ENCODE measurements around the gene SLC6A13. TPM values are rescaled to one million over a fixed set of nuclear protein-coding genes. Genes with fewer than 3 reads are reported as not detected.

SLC6A13 gene
- total RNA-seq, 1 donor: not detected

DNA sequence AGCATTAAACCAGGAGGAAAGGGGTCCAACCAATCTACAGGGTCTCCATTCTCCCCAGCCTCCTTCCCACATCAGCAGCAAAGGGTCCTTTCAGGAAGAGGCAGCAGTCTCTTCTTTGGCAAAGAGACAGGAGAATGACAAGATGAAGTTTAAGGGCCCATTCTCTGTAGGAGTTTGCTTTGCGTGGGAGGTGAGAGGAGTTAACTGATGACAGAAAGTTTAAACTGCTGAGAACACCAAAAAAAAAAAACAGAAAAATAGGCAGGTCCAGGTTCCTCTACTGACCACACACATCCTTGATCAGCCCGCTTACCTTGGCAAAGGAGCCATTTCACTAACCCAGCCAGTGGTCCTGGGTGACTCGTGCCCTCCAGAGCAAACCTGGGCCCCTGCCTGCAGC is 5.7 kb downstream of the SLC6A13 start:
- TF ChIP-seq, protein P1, sequence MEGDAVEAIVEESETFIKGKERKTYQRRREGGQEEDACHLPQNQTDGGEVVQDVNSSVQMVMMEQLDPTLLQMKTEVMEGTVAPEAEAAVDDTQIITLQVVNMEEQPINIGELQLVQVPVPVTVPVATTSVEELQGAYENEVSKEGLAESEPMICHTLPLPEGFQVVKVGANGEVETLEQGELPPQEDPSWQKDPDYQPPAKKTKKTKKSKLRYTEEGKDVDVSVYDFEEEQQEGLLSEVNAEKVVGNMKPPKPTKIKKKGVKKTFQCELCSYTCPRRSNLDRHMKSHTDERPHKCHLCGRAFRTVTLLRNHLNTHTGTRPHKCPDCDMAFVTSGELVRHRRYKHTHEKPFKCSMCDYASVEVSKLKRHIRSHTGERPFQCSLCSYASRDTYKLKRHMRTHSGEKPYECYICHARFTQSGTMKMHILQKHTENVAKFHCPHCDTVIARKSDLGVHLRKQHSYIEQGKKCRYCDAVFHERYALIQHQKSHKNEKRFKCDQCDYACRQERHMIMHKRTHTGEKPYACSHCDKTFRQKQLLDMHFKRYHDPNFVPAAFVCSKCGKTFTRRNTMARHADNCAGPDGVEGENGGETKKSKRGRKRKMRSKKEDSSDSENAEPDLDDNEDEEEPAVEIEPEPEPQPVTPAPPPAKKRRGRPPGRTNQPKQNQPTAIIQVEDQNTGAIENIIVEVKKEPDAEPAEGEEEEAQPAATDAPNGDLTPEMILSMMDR (IDR thresholded peaks at IDR 0.05; ENCODE audit: insufficient read depth, low read length): no peak
- no peak for DNase-seq (ENCODE audit: low read depth)
- no peak overlapping the region for H3K4me3 ChIP-seq (ENCODE audit: low read depth, low read length)

DNA sequence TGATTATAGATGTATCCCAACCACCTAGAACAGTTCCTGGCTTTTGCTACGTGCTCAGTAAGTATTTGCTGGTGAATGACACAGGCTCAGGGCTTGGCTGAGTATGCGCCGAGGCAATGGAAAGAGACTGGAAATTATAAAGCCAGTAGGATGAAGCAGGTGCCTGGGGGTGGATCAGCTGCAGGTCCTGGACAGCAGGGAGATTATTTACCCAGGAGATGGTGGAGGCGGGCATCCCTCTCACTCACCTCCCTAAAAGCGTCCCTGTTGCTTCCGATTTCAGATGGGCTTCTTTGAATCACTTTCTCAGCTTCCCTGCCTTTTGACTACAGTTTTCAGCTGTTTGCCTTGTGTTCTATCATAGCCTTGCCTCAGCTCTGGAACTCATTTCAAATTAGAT is 6.4 kb downstream of the SLC6A13 start:
- no peak overlapping the region for H3K4me3 ChIP-seq (ENCODE audit: low read depth, low read length)
- TF ChIP-seq, protein P1 (IDR thresholded peaks at IDR 0.05; ENCODE audit: insufficient read depth, low read length): no peak
- no peak for DNase-seq (ENCODE audit: low read depth)

DNA sequence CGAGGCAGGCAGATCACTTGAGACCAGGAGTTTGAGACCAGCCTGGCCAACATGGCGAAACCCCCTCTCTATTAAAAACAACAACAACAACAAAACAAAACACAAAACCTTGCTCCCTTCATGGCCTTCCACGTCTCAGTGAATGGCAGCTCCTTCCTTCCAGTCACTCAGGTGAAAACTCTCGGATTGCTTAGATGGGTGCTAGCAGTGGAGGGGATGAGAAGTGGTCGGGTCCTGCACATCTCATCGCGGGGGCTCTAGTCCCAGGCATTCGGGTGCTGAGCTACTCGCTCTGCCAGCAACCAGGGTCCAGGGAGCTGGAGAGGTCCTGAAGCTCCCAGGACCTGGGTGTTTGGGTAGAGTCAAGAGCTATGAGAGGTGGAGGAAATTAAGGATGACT is 7.7 kb downstream of the SLC6A13 start:
- no peak overlapping the region for H3K4me3 ChIP-seq (ENCODE audit: low read depth, low read length)
- TF ChIP-seq, protein P1 (IDR thresholded peaks at IDR 0.05; ENCODE audit: insufficient read depth, low read length): no peak
- no peak for DNase-seq (ENCODE audit: low read depth)

DNA sequence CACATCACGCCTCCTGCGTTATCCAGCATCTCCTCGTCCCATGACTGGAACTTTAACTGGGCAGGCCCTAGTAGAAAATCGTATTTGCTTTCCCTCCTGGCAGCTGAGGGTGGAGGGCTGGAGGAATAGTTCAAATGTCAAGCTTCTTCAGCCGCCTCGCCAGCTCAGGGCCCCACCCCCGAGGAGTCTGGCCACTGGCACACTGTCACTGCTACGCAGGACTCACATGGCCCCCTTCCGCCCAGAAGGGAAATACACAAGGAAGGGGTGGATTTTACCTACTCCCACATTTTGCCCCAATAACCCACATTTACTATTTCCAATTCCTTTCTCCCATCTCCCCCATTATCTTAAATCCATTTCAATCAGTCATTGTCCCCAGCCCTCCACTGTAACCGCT is 8.6 kb downstream of the SLC6A13 start:
- TF ChIP-seq, protein P1 (IDR thresholded peaks at IDR 0.05; ENCODE audit: insufficient read depth, low read length): no peak
- DNase-seq (ENCODE audit: low read depth): no peak
- no peak overlapping the region for H3K4me3 ChIP-seq (ENCODE audit: low read depth, low read length)

DNA sequence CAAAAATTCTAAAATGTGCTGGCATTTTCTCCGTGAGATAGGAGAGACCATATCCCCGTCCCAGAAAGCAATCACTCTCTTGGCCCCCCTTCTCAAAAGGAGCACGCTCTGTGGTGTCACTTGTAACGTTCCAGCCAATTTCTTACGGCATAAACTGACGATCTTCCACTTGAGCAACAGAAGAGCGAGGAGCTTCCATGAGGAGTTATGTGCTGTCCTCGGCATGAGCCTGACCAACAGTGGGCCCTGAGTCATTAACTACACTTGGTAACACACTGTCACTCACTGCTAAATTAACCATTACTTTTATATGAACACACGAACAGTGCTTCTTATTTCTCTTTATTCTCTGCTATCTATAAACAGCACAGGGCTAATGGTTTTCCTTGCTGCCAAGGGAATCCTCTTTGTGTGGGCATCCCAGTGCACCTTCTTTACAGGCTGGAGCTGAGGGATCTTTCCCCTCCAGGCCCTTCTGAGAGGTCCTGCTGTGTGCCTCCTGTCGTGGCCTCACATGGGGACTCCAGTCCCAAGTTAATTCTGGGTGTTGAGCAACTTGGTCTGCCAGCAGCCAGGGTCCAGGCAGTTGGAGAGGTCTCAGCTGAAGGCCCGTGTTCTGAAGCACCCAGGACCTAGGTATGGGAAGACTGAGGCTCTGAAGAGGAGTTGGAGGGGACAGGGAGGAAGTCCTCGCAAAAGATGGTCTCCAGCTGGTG is 9.4 kb downstream of the SLC6A13 start:
- TF ChIP-seq, protein P1 (IDR thresholded peaks at IDR 0.05; ENCODE audit: insufficient read depth, low read length): no peak
- DNase-seq (ENCODE audit: low read depth): no peak
- no peak overlapping the region for H3K4me3 ChIP-seq (ENCODE audit: low read depth, low read length)

DNA sequence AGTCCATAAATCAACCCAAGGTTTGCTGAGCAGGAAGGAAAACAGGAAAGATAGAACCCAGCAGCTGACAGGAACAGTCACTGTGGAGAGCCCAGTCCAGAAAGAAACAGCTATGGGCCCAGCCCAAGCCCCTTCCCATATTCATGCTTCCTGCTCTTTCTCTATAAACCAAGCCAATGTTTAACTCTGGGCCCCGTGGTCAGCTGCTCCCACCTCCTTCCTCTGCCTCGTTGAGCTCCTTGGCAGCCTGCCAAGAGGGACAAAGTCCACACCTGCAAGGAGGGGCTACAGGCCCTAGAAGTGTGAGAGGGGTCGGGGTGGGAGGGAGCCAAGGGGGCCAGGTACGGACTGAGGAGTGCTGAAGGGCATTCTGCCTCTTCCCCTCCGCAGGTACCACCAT is 10.0 kb downstream of the SLC6A13 start:
- no peak overlapping the region for H3K4me3 ChIP-seq (ENCODE audit: low read depth, low read length)
- TF ChIP-seq, protein P1 (IDR thresholded peaks at IDR 0.05; ENCODE audit: insufficient read depth, low read length): no peak
- DNase-seq (ENCODE audit: low read depth): no peak

DNA sequence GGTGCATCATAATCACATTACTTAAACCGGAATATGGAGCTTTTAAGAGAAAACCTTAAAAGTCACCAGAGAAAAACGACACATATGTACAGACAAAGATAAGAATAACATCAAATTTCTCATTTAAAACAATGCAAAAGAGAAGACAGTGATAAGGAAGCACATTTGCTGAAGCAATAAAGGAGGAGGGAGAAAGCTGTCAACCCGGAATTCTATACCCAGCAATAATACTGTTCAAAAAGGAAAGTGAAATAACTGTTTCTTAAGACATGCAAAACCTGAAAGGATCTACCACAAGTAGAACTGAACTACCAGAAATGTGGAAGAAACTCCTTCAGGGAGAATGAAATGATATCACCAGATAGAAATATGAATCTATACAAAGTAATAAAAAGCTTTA is 15.4 kb downstream of the SLC6A13 start:
- TF ChIP-seq, protein P1 (IDR thresholded peaks at IDR 0.05; ENCODE audit: insufficient read depth, low read length): no peak
- no peak overlapping the region for H3K4me3 ChIP-seq (ENCODE audit: low read depth, low read length)
- DNase-seq (ENCODE audit: low read depth): no peak

Measured in fibroblast of the aortic adventitia (primary cell).